ENCODE results near the gene UNC13B. TPM values are rescaled to one million over a fixed set of nuclear protein-coding genes. Genes with fewer than 3 reads are reported as not detected.

The UNC13B gene
- total RNA-seq, 1 experiment from 2014 or later, result 19.7 TPM

- no peak for DNase-seq
- Histone ChIP-seq H3K36me3 (ENCODE audit: control insufficient read depth, insufficient read depth, low read length) (no peaks in the 10 kb centered on the region), H3K27me3 (replicated peaks; ENCODE audit: control insufficient read depth, insufficient read depth, low read length) (no peaks in the 10 kb centered on the region), H3K4me1 (no peaks in the 10 kb centered on the region), H3K9me3 (peaks cover 4% of the 10 kb centered on the region; the same call in 1 of the 2 replicates), H3K4me3 (ENCODE audit: low read depth, low read length) (no peak overlapping the region)
- Mint-ChIP-seq H3K27ac (ENCODE audit: unreplicated experiment) (no peak overlapping the region), H3K4me1 (ENCODE audit: low read depth, unreplicated experiment) (no peaks in the 10 kb centered on the region), H3K36me3 (ENCODE audit: insufficient read depth, unreplicated experiment) (no peaks in the 10 kb centered on the region), H3K4me3 (ENCODE audit: unreplicated experiment) (no peak overlapping the region), H3K9me3 (ENCODE audit: unreplicated experiment) (no peaks in the 10 kb centered on the region), H3K27me3 (ENCODE audit: insufficient read depth, unreplicated experiment) (no peaks in the 10 kb centered on the region)
- intact Hi-C loops (cut with micrococcal nuclease; ENCODE audit: unreplicated experiment), result no loop called here
- no TSS peak for BruUV-seq (replicated peaks)
- ChIA-PET CTCF (no interaction called here), POLR2A (no interaction called here)
- TF ChIP-seq, protein P1, sequence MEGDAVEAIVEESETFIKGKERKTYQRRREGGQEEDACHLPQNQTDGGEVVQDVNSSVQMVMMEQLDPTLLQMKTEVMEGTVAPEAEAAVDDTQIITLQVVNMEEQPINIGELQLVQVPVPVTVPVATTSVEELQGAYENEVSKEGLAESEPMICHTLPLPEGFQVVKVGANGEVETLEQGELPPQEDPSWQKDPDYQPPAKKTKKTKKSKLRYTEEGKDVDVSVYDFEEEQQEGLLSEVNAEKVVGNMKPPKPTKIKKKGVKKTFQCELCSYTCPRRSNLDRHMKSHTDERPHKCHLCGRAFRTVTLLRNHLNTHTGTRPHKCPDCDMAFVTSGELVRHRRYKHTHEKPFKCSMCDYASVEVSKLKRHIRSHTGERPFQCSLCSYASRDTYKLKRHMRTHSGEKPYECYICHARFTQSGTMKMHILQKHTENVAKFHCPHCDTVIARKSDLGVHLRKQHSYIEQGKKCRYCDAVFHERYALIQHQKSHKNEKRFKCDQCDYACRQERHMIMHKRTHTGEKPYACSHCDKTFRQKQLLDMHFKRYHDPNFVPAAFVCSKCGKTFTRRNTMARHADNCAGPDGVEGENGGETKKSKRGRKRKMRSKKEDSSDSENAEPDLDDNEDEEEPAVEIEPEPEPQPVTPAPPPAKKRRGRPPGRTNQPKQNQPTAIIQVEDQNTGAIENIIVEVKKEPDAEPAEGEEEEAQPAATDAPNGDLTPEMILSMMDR (IDR thresholded peaks at IDR 0.05; ENCODE audit: insufficient read depth in 1 of 2, low read depth in 1 of 2, low read length in 1 of 2, severe bottlenecking in 1 of 2, unreplicated experiment in 1 of 2), result no peak
These were observed 26.9 kb upstream of the UNC13B start for GRCh38 chr9:35134920-35135319.

DNA sequence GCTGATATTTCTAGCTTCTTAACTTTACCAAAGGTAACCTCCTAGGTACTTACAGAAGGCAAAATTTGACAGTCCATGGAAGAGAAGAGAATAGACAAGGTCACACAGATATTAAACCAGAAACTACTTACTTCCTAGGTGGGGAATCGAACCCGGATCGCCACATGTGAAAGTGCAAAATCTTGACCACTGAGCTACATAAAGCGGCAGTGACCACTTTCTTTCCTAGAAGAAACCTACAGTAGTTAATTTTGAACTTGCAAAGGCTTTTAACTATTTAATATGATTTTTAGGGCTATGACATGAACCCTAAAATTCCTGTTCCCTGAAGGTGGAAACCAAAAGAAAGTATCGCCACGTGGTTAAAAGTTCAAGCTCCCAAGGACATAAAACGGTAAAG is 25.8 kb upstream of the UNC13B start:
- TF ChIP-seq, protein P1 (IDR thresholded peaks at IDR 0.05; ENCODE audit: insufficient read depth in 1 of 2, low read depth in 1 of 2, low read length in 1 of 2, severe bottlenecking in 1 of 2, unreplicated experiment in 1 of 2), result no peak
- ChIA-PET POLR2A (no interaction called here), CTCF (no interaction called here)
- no TSS peak for BruUV-seq (replicated peaks)
- H3K36me3 ChIP-seq (ENCODE audit: control insufficient read depth, insufficient read depth, low read length), result no peaks in the 10 kb centered on the region
- Mint-ChIP-seq H3K27me3 (ENCODE audit: insufficient read depth, unreplicated experiment) (no peaks in the 10 kb centered on the region), H3K27ac (ENCODE audit: unreplicated experiment) (no peak overlapping the region), H3K4me1 (ENCODE audit: low read depth, unreplicated experiment) (no peaks in the 10 kb centered on the region), H3K4me3 (ENCODE audit: unreplicated experiment) (no peak overlapping the region), H3K9me3 (ENCODE audit: unreplicated experiment) (no peaks in the 10 kb centered on the region), H3K36me3 (ENCODE audit: insufficient read depth, unreplicated experiment) (no peaks in the 10 kb centered on the region)
- intact Hi-C loops (cut with micrococcal nuclease; ENCODE audit: unreplicated experiment), result no loop called here
- no peak for DNase-seq
- no peaks in the 10 kb centered on the region for H3K9me3 ChIP-seq
- H3K4me3 ChIP-seq (ENCODE audit: low read depth, low read length), result no peak overlapping the region
- no peaks in the 10 kb centered on the region for H3K4me1 ChIP-seq
- H3K27me3 ChIP-seq (replicated peaks; ENCODE audit: control insufficient read depth, insufficient read depth, low read length), result no peaks in the 10 kb centered on the region

GRCh38 chr9:35136866-35137265 is 24.9 kb upstream of the UNC13B start:
- ChIA-PET POLR2A (no interaction called here), CTCF (interaction anchor here (0.6 kb wide), 1 partner anchor 353 kb away, joined by 3 read pairs; the partner anchor contains the start of gene RUSC2)
- Histone ChIP-seq H3K4me3 (ENCODE audit: low read depth, low read length) (no peak overlapping the region), H3K27me3 (replicated peaks; ENCODE audit: control insufficient read depth, insufficient read depth, low read length) (no peaks in the 10 kb centered on the region), H3K36me3 (ENCODE audit: control insufficient read depth, insufficient read depth, low read length) (no peaks in the 10 kb centered on the region), H3K4me1 (no peaks in the 10 kb centered on the region), H3K9me3 (peaks cover 8% of the 10 kb centered on the region; the same call in 1 of the 2 replicates)
- Mint-ChIP-seq H3K4me1 (ENCODE audit: low read depth, unreplicated experiment) (no peaks in the 10 kb centered on the region), H3K27ac (ENCODE audit: unreplicated experiment) (no peak overlapping the region), H3K4me3 (ENCODE audit: unreplicated experiment) (no peak overlapping the region), H3K27me3 (ENCODE audit: insufficient read depth, unreplicated experiment) (no peaks in the 10 kb centered on the region), H3K9me3 (ENCODE audit: unreplicated experiment) (no peaks in the 10 kb centered on the region), H3K36me3 (ENCODE audit: insufficient read depth, unreplicated experiment) (no peaks in the 10 kb centered on the region)
- intact Hi-C loops (cut with micrococcal nuclease; ENCODE audit: unreplicated experiment), result no loop called here
- no peak for DNase-seq
- TF ChIP-seq, protein P1 (IDR thresholded peaks at IDR 0.05; ENCODE audit: insufficient read depth in 1 of 2, low read depth in 1 of 2, low read length in 1 of 2, severe bottlenecking in 1 of 2, unreplicated experiment in 1 of 2), result no peak
- BruUV-seq (replicated peaks), result no TSS peak

Data from Caco-2 (cell line).